ENCODE data around the gene LCE1C. TPM values are rescaled to one million over a fixed set of nuclear protein-coding genes. Genes with fewer than 3 reads are reported as not detected.

LCE1C gene
- polyA plus RNA-seq, 1 donor = not detected

DNA sequence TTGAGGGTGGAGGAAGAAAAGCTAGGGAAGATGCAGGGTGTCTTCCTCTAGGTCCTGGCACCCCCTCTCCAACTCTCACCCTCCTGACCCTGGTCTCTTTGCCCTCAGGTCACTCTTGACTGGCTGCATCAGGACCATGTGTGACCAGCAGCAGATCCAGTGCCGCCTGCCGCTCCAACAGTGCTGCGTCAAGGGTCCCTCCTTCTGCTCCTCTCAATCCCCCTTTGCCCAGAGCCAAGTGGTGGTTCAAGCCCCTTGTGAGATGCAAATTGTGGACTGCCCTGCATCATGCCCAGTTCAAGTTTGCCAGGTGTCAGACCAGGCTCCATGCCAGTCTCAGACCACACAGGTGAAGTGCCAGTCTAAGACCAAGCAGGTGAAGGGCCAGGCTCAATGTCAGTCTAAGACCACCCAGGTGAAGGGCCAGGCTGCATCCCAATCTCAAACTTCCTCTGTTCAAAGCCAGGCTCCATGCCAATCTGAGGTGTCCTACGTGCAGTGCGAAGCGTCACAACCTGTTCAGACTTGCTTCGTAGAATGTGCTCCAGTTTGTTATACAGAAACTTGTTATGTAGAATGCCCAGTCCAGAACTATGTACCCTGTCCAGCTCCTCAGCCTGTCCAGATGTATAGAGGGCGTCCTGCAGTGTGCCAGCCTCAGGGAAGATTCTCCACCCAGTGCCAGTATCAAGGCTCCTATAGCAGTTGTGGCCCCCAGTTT, 46.8 kb downstream of the LCE1C start:
- DNase-seq = no peak

DNA sequence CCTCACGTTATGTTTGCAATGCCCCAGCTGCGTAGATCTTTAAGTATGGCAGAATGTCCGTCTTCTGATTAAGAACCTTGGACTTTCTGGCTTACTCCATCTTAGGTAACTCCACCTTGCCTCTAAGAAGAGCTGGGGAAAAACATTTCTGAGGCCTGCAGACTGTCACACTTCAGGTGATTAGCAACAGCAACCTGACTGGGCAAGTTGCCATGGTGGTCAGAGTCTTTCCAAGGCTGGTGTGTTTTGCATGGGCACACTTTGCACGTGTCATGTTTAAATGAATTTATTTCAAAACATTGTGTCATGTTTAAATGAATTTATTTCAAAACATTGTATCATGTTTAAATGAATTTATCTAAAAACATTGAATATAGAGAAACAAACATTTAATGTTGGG, 47.8 kb downstream of the LCE1C start:
- no peak for DNase-seq

DNA sequence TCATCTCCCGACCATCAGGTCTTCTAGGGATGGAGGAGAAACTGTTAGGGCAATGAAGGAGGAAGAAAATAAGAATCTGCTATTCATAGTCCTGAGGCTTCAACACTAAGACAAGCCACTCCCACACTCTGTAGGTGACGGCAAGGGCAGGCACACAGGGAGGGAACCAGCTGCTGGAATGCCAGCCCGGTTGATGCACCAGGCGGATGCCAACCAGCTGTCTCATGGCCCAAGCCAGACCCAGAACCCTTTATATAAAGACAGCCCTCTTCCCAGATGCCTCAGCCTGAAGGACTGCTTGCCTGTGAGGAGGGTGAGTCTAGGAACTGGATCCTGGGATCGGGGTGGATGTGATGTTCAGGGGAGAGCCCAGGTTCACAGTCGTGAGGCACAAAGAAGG, 48.7 kb downstream of the LCE1C start, which contains the start of gene KPRP:
KPRP (plus strand) TSS at position 279 of the 400 bp plus-strand sequence. CDS start 1,564 bp downstream, outside the sequence.
- DNase-seq = no peak

DNA sequence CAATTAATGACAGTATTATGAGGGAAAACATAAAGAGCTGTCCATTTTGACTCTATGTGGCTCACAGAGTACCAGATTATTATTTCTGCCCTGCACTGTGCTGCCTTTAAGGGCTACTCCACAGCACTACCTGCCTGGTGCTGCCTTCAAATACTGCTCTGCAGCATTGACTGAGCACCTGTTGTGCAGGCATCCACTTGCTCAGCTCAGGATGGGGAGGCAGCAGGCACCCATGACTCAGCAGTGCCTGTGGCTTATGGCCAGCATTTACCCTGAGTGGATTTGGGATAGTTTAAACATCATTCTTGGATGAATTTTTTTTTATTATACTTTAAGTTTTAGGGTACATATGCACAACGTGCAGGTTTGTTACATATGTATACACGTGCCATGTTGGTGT, 49.6 kb downstream of the LCE1C start:
- no peak for DNase-seq

Other genes starting within 250 kb of the LCE1C start
- gene LCE3E, start 239.9 kb downstream of the LCE1C start, polyA plus RNA-seq (ENCODE audit: insufficient read length) = not detected
- gene LCE3D, start 226.1 kb downstream of the LCE1C start, polyA plus RNA-seq (ENCODE audit: insufficient read length) = not detected
- gene LCE3C, start 206.4 kb downstream of the LCE1C start, polyA plus RNA-seq (ENCODE audit: insufficient read length) = not detected
- not detected for gene LCE3B, start 192.8 kb downstream of the LCE1C start, polyA plus RNA-seq (ENCODE audit: insufficient read length)
- gene LCE3A, start 183.5 kb downstream of the LCE1C start, polyA plus RNA-seq (ENCODE audit: insufficient read length) = not detected
- not detected for gene LCE2D, start 143.3 kb downstream of the LCE1C start, polyA plus RNA-seq (ENCODE audit: insufficient read length)
- not detected for gene LCE2C, start 131.4 kb downstream of the LCE1C start, polyA plus RNA-seq (ENCODE audit: insufficient read length)
- not detected for gene LCE2B, start 120.5 kb downstream of the LCE1C start, polyA plus RNA-seq (ENCODE audit: insufficient read length)
- not detected for gene LCE2A, start 108.3 kb downstream of the LCE1C start, polyA plus RNA-seq (ENCODE audit: insufficient read length)
- not detected for gene LCE4A, start 98.5 kb downstream of the LCE1C start, polyA plus RNA-seq (ENCODE audit: insufficient read length)
- gene KPRP, start 48.6 kb downstream of the LCE1C start, polyA plus RNA-seq (ENCODE audit: insufficient read length) = not detected
- gene LCE1F, start 31.5 kb downstream of the LCE1C start, polyA plus RNA-seq (ENCODE audit: insufficient read length) = not detected
- gene LCE1E, start 20.4 kb downstream of the LCE1C start, polyA plus RNA-seq (ENCODE audit: insufficient read length) = not detected
- not detected for gene LCE1D, start 9.9 kb downstream of the LCE1C start, polyA plus RNA-seq (ENCODE audit: insufficient read length)
- gene LCE1B, start 5.3 kb upstream of the LCE1C start, polyA plus RNA-seq (ENCODE audit: insufficient read length) = not detected
- gene LCE1A, start 20.8 kb upstream of the LCE1C start, polyA plus RNA-seq (ENCODE audit: insufficient read length) = not detected
- gene LCE6A, start 36.2 kb upstream of the LCE1C start, polyA plus RNA-seq (ENCODE audit: insufficient read length) = not detected
- not detected for gene LCE7A, start 53.3 kb upstream of the LCE1C start, polyA plus RNA-seq (ENCODE audit: insufficient read length)
- gene SMCP, start 71.7 kb upstream of the LCE1C start, polyA plus RNA-seq (ENCODE audit: insufficient read length) = not detected
- 0.23 TPM for gene IVL, start 101.9 kb upstream of the LCE1C start, polyA plus RNA-seq (ENCODE audit: insufficient read length)
- not detected for gene SPRR5, start 140.6 kb upstream of the LCE1C start, polyA plus RNA-seq (ENCODE audit: insufficient read length)
- gene SPRR4, start 164.0 kb upstream of the LCE1C start, polyA plus RNA-seq (ENCODE audit: insufficient read length) = not detected
- gene SPRR1A, start 177.4 kb upstream of the LCE1C start, polyA plus RNA-seq (ENCODE audit: insufficient read length) = not detected
- not detected for gene SPRR3, start 195.1 kb upstream of the LCE1C start, polyA plus RNA-seq (ENCODE audit: insufficient read length)
- not detected for gene SPRR1B, start 224.6 kb upstream of the LCE1C start, polyA plus RNA-seq (ENCODE audit: insufficient read length)
- gene SPRR2D, start 234.5 kb upstream of the LCE1C start, polyA plus RNA-seq (ENCODE audit: insufficient read length) = not detected

All from left kidney (tissue), 2 donors.